GM23338 (cell line): ENCODE measurements around the gene PRKAA1.

Source experiments
- CREB1 ChIP-seq: fragments of 250-450 bp; sonication (Bioruptor Pico); IDR thresholded peaks from 2 replicates; pipeline ENCODE4 v1.5.0; 2020; ENCODE audit warnings: low read depth, mild to moderate bottlenecking, moderate library complexity
- CTCF ChIP-seq, 2 experiments: fragments of 200-600 bp in 1 of 2; sonication (generic) in 1 of 2; conservative IDR thresholded peaks; 2 replicates each; pipeline versions ENCODE4 v1.5.1 to v1.6.1; 2016 to 2017; ENCODE audit warnings: antibody characterized with exemption in 2 of 2, low read depth in 2 of 2, mild to moderate bottlenecking in 2 of 2, moderate library complexity in 1 of 2
- EZH2 ChIP-seq: fragments of 200-600 bp; sonication (generic); IDR thresholded peaks from one replicate; pipeline ENCODE4 v1.8.0; 2017; ENCODE audit warnings: antibody characterized with exemption, mild to moderate bottlenecking, low read depth; ENCODE audit not compliant: unreplicated experiment
- EZH2phosphoT487 ChIP-seq: fragments of 200-600 bp; sonication (generic); IDR thresholded peaks from one replicate; pipeline ENCODE4 v1.8.1; 2018; ENCODE audit warnings: antibody characterized with exemption; ENCODE audit not compliant: unreplicated experiment
- JUNB ChIP-seq: IDR thresholded peaks from one replicate; pipeline ENCODE4 v1.6.1; 2016; ENCODE audit warnings: antibody characterized with exemption; ENCODE audit not compliant: unreplicated experiment
- NANOG ChIP-seq: IDR thresholded peaks from 2 replicates; pipeline ENCODE4 v1.6.1; 2016; ENCODE audit warnings: antibody characterized with exemption, borderline replicate concordance
- POLR2AphosphoS5 ChIP-seq: IDR thresholded peaks from 2 replicates; pipeline ENCODE4 v1.6.1; 2016; ENCODE audit warnings: antibody characterized with exemption, low read depth
- REST ChIP-seq: IDR thresholded peaks from one replicate; pipeline ENCODE4 v1.6.1; 2018; ENCODE audit warnings: antibody characterized with exemption; ENCODE audit not compliant: unreplicated experiment
- ZNF114 ChIP-seq: fragments of 250-450 bp; sonication (Bioruptor Pico); IDR thresholded peaks from 2 replicates; pipeline ENCODE4 v1.5.0; 2020; ENCODE audit warnings: mild to moderate bottlenecking, moderate library complexity
- ZNF331 ChIP-seq: fragments of 250-450 bp; sonication (Bioruptor Pico); IDR thresholded peaks from 2 replicates; pipeline ENCODE4 v1.5.0; 2020; ENCODE audit warnings: low read depth, mild to moderate bottlenecking, moderate library complexity

GRCh38 chr5:40838086-40838485 is 39.9 kb upstream of the PRKAA1 start:
- TF ChIP-seq CTCF (conservative IDR thresholded peaks at IDR 0.05; ENCODE audit: low read depth in 2 of 2) (no peak), POLR2AphosphoS5 (no peak), REST (no peak), EZH2 (no peak), EZH2phosphoT487 (no peak), ZNF114 (no peak), JUNB (no peak), NANOG (no peak), ZNF331 (CRISPR knock-in tag) (no peak), CREB1 (CRISPR knock-in tag) (no peak)
